Spleen (tissue), 7 donors: ENCODE measurements around the gene OAT.

Source experiments
- POLR2AphosphoS5 ChIP-seq, 3 donors: sonication (generic); formaldehyde crosslinking; IDR thresholded peaks; one replicate each; pipeline ENCODE4 v1.5.1; 2017; ENCODE audit warnings: antibody characterized with exemption in 3 of 3
- TF ChIP-seq, protein P1 (sequence below), 11 experiments: fragments of 200-600 bp in 7 of 11; fragments of 450-650 bp in 4 of 11; sonication (generic) in 4 of 11; IDR thresholded peaks in 8 of 11; conservative IDR thresholded peaks in 3 of 11; 1 replicate in 7 of 11; 2 replicates in 4 of 11; pipeline versions ENCODE4 v1.4.0 to v1.8.0; 2016 to 2021; ENCODE audit warnings: antibody characterized with exemption in 11 of 11, inconsistent platforms in 4 of 11, mild to moderate bottlenecking in 1 of 11
- donor health status: DM: no; HTN: no; CAD: no; lungs with moderate emphysema.
- donor health status: DM: no; HTN: no; CAD: no.
- donor health status: DM: no; HTN: no; CAD: no.

DNA sequence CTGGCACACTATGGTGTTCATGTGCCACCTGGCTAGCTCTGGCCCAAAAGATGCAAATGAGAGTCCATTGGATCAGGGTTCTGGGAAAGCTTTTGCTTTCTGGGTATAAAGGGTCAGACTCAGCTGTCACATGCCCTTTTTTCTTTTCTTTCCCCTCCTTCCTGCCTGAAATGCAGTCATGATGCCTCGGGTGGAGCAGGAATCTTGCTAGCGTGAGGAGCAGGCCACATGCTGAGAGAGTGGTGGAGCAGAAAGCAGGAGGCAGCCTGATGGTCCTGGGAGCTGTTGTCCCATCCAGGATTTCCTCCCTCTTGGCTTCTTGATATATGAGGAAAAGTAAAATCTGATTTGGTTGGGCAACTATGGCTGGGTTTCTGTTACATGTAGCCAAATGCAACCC is 40.2 kb upstream of the OAT start:
- TF ChIP-seq POLR2AphosphoS5 (IDR thresholded peaks at IDR 0.05) = no peak
- TF ChIP-seq, protein P1, sequence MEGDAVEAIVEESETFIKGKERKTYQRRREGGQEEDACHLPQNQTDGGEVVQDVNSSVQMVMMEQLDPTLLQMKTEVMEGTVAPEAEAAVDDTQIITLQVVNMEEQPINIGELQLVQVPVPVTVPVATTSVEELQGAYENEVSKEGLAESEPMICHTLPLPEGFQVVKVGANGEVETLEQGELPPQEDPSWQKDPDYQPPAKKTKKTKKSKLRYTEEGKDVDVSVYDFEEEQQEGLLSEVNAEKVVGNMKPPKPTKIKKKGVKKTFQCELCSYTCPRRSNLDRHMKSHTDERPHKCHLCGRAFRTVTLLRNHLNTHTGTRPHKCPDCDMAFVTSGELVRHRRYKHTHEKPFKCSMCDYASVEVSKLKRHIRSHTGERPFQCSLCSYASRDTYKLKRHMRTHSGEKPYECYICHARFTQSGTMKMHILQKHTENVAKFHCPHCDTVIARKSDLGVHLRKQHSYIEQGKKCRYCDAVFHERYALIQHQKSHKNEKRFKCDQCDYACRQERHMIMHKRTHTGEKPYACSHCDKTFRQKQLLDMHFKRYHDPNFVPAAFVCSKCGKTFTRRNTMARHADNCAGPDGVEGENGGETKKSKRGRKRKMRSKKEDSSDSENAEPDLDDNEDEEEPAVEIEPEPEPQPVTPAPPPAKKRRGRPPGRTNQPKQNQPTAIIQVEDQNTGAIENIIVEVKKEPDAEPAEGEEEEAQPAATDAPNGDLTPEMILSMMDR (IDR thresholded peaks at IDR 0.05 in 8 of 11, conservative IDR thresholded peaks at IDR 0.05 in 3 of 11) = no peak
